Measurements from ENCODE around the gene PTH2. TPM values are rescaled to one million over a fixed set of nuclear protein-coding genes. Genes with fewer than 3 reads are reported as not detected.

PTH2 gene
- total and polyA plus RNA-seq, 10 of the 15 experiments (the other 5 are each of a cell fraction or from before 2014, with no cell fraction given) = not detected

- TF ChIP-seq ZNF687 (IDR thresholded peaks at IDR 0.05) (peak; percentile 69), JUNB (IDR thresholded peaks at IDR 0.05) (no peak), NFIC (IDR thresholded peaks at IDR 0.05; ENCODE audit: low read depth, low read length) (no peak), ZBTB11 (CRISPR knock-in tag; IDR thresholded peaks at IDR 0.05) (no peak), ELK1 (IDR thresholded peaks at IDR 0.05; ENCODE audit: low read depth, low read length) (peak; percentile 61), PRDM15 (CRISPR knock-in tag; IDR thresholded peaks at IDR 0.05) (no peak), EZH2 (IDR thresholded peaks at IDR 0.05; ENCODE audit: borderline replicate concordance, control insufficient read depth, low read depth, low read length) (no peak), MLLT1 (IDR thresholded peaks at IDR 0.05) (no peak; the same call in 1 of the 2 replicates), DPF2 (IDR thresholded peaks at IDR 0.05) (peak; percentile 50; the same call in 1 of the 2 replicates), CBX5 (IDR thresholded peaks at IDR 0.05; ENCODE audit: low read depth) (peak; percentile 78; the same call in 1 of the 2 replicates), NBN (IDR thresholded peaks at IDR 0.05) (peak; percentile 13; the same call in 1 of the 2 replicates)
Observed at GRCh38 chr19:49453013-49453756, 29.9 kb upstream of the PTH2 start, which contains the start of gene ALDH16A1 (continued).

Measured in GM12878 (cell line).